ENCODE results near the gene NCOR1.
"Not testable (repeated sequence)": the region's sequence is repeated elsewhere in the genome, so short reads cannot be mapped to it uniquely, and the experiment has no call there.

NCOR1 gene

DNA sequence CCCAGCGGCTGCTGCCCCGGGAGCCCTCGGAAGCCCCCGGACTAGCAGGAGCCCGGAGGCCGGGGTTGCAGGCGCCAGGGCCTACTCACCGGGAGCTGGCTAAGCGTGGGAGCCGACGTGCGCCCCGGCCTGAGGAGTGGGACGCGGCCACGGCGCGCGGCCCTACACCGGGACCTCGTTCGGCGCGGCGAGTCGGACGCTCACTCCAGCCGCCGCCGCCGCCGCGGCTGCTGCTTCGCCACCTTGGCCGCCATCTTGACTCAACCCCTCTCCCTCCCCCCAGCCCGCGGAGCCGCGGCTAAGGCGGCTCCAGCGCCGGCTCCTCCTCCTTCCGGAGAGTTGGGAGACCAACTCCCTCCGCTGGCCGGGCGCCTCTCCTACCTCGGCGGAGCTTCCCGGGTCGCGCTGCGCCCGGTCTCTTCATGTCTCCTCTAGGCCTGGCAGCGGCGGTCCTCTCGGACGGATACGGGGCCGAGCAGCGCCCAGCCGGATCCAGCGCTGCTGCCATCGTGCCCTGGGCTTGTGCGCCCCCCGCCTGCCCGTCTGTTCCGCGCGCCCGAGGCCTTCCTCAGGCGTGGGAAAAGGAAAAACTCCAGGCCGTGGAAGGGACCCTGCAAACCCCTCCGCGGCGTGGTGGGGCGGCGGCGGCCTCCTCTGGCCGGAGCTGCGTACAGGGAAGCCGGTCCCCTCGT lies at the start of gene NCOR1:
Gene NCOR1 (minus strand): TSS at position 262 of the 692 bp plus-strand sequence. CDS start 20,965 bp downstream, outside the sequence.
- DNase-seq = peak; percentile 89

DNA sequence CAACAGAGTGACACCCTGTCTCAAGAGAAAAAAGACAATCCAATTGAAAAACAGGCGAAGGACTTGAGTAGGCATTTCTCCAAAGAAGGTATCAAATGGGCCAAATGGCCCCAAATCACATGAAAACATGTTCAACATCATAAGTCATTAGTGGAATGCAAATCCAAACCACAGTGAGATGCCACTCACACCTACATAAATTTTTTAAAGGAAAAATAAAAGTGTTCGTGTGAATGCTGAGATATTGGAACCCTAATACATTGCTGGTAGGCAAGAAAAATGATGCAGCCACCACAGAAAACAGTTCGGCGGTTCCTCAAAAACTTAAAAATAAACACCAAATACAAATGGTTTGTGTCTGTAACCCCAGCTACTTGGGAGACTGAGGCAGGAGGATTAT lies 46.9 kb upstream of the NCOR1 start:
- no peak for DNase-seq

DNA sequence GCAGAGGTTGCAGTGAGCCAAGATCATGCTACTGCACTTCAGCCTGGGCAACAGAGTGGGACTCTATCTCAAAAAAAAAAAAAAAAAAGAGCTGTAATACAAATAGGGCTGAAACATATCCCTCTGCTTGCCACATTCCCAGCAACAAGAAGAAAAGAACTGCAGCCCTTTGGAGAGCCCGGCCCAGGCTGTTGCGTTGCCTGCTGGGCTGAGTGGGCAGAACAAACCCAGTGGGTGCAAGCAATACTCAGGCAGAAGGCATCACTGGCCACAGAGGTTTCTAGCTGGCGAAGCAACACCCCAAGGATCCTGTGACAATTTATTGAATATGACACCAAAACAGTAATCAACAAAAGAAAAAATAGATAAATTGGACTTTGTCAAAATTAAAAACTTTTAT lies 45.7 kb upstream of the NCOR1 start:
- no peak for DNase-seq

DNA sequence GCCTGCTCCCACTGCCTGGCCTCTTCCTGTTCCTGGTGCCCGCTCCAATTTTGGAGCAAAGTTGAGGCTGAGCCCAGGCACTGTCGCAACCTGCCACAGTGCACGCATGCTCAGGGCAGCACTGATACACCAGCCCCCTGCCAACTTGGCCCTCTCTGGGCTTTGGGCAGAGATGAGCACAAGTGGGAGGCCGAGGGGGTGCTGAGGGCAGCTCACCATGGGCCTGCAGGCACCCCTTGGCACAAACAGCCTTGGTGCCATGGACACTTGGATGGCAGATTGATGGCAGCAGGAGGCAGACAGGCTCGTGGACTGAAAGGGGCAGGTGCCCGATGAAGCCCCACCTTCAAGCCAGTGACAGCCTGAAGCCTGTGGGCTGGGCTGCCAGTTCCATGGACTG lies 44.6 kb upstream of the NCOR1 start:
- DNase-seq = no peak

DNA sequence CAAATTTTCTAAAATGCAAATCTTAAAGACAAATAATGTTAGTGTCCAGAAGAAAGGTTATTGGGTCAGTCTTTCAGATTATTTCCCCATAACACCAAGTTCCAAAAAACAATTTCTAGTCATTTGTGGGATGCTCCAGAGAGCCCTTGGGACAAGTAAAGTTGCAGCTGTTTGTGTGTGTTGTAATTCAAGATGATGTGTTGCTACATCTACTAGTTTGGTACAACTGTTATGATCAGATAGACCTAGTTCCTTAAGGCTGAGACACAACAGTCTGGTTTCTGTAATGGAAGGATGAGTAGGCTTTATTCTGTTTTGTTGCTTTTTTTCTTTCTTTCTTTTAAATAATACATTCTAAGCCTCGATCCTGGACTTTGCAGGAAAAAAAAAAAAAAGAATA lies 43.6 kb upstream of the NCOR1 start:
- DNase-seq = no peak

DNA sequence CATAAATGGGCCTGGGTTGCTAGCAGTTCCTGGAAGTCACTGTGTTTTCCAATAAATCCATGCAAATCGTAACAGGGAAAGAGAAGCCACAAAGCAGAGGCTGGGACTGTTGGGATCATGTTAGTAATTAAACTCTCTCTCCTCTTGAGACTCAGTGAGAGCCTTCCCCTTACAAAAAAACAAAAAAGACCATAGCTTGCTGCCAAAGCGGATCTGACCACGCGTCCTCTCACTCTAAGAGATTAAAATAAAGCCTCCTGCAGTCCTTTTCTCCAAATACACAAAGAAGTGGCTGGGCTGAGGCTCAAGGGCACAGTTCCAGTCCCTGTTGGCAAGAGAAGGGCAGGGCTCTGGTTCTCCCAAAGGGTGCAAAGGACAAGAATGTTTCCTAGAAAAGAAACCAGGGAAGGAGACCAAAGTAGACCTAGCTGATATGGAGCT lies 40.2 kb upstream of the NCOR1 start:
- DNase-seq = no peak

DNA sequence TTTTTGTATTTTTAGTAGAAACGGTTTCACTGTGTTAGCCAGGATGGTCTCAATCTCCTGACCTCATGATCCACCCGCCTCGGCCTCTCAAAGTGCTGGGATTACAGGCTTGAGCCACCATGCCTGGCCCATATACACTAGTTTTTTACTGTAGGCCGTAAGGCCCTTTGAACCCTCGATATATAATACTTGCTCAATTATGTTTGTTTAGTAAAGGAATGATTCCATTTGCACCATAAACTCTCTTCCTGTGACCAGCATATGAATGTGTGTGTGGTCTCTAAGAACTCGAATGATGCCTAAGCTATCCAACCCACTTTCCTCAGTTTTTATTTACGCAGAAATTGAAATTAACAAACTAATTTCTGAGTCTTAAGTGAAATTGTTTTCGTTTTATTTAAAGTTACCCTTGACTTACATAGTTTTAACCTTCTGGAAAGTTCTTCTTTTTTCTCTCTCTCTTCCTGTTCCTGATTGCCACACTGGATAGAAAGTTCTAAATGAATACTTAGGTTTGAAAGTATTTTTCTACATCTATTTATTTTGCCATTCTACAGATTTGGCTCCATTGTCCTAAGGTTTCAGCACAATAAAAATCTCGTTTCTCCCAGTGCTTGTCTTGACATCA lies 39.6 kb upstream of the NCOR1 start:
- no peak for DNase-seq

DNA sequence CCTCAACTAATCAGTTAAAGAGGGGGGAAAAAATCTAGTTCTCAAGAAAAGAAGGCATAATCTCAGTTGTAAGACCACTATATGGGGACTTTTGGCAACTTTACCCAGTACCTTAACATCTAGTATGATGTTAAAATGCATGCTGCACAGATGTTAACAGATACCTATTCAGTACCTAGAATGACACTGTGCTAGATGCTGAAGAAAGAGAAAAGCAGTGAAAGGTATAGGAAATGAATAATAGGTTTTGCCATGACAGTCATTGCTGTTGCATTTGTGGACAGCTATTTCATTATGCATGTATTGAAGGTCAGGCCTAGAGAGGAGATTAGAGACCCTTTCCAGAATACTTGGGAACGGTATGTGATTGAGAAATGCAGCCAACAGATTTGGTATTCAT lies 36.2 kb upstream of the NCOR1 start:
- no peak for DNase-seq

DNA sequence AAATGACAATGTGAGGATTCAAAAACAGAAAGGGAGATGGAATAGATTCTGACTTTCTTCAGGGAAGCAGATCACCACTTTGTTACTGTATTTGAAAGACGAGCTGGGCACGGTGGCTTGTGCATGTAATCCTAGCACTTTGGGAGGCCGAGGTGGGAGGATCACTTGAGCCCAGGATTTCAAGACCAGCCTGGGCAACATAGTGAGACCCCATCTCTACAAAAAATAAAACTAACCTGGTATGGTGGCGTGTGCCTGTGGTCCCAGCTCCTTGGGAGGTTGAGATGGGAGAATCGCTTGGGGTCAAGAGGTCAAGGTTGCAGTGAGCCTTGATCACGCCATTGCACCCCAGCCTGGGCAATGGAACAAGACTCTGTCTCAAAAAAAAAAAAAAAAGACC lies 35.7 kb upstream of the NCOR1 start:
- no peak for DNase-seq

DNA sequence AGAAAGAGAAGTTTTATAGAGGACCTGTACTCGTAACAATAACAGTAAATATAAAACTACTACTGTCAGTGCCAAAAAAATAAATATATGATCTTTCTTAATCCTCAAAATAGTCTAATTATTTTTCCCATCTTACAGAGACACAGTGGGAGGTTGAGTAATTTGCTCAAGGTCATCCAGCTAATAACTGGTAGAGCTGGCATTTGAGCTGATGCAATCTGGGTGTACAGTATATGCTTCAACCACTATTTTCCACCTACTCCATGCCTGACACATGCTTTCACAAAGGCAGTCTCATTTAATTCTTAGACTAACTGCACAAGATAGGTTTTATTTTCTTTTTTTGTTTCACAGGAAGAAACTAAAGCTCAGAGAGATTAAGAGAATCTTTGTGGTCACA lies 35.3 kb upstream of the NCOR1 start:
- DNase-seq = no peak

DNA sequence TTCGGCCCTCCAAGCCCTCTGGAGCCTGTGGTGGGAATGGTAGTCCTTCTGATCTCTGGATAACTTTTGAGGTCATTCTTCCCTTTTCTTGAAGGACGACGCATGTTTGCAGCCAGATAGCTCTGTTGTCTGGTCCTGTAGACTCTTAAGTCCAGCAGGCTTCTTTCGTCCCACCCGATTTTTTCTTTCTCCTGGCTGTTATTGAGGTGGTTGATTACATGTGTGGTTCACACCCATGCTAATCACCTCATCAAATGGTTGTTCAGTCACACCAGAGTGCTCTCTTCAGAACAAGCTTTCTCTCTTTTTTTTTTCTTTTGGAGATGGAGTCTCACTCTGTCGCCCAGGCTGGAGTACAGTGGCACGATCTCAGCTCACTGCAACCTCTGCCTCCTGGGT lies 32.3 kb upstream of the NCOR1 start:
- no peak for DNase-seq

DNA sequence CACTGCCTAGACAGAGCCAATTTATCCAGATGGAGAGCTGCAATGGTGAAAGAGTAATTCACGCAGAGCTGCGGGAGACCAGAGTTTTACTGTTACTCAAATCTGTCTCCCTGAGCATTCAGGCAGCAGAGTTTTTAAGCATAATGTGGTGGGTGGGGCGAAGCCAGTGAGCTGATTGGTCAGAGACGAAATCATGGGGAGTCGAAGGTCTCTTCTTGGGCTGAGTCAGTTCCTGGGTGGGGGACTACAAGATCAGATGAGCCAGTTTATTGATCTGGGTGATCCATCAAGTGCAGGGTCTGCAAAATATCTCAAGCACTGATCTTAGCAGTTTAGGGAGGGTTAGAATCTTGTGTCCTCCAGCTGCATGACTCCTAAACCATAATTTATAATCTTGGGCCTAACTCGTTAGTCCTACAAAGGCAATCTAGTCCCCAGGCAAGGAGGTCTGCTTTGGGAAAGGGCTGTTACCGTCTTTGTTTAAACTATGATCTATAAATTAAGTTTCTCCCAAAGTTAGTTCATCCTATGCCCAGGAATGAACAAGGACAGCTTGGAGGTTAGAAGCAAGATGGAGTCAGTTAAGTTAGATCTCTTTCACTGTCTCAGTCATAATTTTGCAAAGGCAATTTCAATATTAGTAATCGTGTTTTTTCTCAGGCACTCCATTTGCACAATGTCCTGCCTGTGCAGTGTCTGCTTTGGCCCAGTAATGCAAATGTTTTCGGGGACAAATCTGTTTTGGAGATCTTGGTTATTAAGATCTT lies 28.6 kb upstream of the NCOR1 start:
- DNase-seq = no peak

DNA sequence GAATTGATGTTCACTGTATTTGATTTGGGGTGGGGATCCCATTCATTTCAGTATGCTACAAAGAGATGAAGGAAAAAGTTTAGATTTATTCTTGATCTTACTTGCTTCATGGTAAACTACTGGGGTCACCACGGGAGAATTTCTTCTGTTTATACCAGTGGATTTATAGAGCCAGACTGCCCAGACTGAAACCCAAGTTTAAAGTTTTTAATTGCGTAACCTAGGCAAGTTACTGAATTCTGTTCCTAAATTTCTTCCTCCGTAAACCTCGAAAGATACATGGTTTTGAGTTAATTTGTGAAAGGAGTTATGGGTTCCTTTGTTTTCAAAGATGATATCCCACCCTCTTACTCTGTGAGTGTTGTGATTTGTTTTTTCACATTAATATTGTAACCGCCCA lies 28.1 kb upstream of the NCOR1 start:
- no peak for DNase-seq

DNA sequence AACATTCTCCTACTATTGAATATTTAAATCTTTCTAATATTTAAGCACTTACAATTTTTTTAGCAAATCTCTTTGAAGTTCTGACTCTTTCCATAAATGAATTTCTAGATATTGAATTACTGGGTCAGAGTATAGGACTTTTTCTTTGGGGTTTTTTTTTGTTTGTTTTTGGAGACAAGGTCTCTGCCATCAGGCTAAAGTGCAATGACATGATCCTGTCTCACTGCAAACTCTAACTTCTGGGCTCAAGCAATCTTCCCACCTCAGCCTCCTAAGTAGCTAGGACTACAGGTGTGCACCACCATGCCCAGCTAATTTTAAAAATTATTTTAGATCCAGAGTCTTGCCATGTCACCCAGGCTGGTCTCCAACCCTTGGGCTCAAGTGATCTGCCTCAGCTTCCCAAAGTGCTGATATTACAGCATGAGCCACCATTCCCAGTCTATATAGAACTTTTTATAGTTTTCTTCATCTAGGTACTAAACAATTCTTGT lies 26.6 kb upstream of the NCOR1 start:
- no peak for DNase-seq

DNA sequence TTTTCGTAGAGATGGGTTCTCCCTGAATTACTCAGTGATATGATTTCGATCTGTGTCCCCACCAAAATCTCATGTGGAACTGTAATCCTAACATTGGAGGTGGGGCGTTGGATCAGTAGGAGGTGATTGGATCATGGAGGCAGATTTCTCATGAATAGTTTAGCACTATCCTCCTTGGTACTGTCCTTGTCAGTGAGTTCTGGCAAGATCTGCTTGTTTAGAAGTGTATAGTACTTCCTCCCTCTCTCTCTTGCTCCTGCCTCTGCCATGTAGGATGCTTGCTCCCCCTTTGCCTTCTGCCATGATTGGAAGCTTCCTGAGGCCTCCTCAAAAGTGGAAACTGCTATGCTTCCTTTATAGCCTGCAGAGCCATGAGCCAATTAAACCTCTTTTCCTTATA lies 24.6 kb upstream of the NCOR1 start:
- DNase-seq = no peak

DNA sequence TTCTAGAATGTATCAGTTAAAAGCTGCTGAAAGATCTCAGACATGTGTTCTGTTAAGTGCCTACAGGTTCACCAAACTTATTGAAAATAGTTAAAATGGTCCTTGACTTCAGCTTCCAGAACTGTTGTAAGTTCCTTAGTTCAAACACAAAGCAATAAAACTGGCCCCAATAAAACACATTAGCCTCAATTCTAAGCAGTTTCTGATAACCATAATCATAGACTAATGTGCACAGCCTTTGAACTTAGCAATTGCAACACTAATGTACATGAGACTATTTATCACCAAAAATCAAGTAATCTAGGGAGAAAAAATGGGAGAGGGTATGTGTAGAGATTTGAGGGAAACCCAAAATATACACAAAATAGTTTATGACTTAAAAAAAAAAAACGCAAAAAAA lies 17.1 kb upstream of the NCOR1 start:
- DNase-seq = no peak

DNA sequence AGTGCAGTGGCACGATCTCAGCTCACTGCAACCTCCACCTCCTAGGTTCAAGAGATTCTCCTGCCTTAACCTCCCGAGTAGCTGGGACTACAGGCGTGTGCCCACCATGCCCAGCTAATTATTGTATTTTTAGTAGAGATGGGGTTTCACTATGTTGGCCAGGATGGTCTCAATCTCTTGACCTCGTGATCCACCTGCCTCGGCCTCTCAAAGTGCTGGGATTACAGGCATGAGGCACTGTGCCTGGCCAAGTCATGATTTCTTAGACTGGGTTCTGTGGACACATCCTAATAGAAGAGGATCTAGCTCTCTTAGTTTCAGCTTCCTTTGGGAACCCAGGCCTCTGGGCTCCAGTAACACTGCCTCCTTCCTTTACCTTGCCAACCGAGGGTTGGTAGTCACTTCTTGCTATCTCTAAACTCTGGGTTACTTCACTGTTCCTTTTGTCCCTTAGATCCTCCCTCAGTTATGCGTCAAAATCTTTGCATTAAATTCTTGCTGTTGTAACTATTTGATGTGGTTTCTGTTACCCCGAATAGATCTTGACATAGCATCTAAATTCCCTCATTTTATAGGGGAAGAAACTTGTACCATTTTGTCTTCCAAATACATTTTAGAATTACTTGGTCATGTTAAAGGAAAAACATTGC lies 14.7 kb upstream of the NCOR1 start:
- DNase-seq = not testable (repeated sequence)

DNA sequence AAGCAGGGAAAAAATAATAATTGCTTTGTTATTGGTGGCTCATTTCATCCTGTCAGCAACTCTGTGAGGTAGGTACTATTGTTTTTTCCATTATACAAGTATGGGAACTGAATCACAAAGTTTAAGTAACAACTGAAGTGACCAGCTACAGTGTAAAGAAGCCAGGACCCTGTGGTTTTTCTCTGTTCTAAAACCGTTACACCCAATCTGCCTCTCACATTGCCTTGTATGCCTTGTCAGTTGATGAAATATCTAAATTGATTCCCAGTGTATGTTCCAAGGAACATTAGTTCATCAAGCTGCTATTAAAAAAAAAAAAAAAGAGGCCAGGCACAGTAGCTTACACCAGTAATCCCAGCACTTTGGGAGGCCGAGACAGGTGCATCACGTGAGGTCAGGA lies 7.1 kb upstream of the NCOR1 start:
- no peak for DNase-seq

DNA sequence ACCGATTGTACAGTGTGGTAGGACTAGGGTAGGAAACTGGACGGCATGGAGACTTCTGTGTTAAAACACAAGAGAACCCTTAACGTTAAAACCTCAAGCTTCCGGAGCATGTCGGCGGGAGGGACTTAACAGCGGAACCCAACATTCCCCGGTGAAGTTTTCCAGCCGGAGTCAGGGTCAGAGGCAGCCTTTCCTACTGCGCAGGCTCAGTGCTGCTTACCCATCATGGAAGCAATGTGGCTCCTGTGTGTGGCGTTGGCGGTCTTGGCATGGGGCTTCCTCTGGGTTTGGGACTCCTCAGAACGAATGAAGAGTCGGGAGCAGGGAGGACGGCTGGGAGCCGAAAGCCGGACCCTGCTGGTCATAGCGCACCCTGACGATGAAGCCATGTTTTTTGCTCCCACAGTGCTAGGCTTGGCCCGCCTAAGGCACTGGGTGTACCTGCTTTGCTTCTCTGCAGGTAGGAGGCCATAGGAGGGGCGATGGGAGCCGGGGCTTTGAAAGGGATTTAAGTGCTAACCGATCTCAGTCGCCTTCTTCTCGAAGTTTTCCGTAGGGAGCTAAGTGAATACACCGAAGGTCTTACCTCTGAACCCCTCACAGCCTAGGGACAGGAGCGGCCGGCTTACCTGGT lies 1.8 kb upstream of the NCOR1 start, which contains the start of gene PIGL:
Gene PIGL (plus strand): TSS at position 209 of the 634 bp plus-strand sequence. CDS start 17 bp downstream, at position 226.
- DNase-seq = peak; percentile 86

DNA sequence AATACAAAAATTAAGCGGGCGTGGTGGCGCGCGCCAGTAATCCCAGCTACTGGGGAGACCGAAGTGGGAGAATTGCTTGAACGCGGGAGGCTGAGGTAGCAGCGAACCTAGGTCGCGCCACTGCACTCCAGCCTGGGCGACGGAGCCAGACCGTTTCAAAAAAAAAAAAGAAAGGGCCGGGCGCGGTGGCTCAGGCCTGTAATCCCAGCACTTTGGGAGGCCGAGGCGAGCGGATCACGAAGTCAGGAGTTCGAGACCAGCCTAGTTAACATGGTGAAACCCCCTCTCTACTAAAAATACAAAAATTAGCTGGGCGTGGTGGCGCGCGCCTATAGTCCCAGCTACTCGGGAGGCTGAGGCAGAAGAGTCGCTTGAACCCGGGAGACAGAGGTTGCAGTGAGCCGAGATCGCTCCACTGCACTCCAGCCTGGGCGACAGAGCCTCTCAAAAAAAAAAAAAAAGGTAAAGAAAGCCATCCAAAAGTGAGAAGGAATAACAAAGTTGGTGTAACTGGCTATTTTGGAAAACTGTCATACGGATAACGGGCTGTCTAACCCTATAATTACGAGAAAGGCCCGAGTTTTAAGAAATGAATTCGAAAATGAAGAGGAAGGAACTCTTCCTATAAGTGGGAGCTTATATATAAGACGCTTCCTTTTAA lies 1.1 kb upstream of the NCOR1 start:
- DNase-seq = not testable (repeated sequence)

DNA sequence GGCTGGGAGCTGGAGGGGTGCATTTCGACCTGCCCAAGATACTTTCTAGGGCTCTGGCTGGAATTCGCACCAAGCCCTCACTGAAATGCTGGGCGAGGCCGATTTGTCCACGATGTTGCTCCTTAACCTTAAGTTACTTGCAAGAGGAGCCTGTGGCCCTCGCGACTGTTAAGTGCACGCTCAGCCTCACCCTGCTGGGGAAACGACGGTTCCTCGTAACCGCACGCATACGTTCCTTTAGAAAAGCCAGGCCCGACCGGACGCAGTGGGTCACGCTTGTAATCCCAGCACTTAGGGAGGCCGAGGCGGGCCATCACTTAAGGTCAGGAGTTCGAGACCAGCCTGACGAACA lies 607 bp upstream of the NCOR1 start:
- peak; percentile 36 for DNase-seq

DNA sequence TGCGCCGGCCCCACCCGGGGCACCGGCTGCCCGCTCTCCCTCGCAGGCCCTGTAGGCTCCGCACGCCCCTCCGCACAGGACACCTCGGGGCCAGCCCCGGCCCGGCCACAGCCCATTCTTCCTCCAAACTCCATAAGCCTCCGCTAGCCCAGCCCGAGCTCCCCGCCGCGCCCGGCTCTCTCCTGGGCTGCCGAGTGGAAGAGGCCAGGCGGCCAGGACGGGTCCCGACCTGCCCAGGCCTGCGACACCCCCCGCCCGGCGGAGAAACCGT lies 397 bp downstream of the NCOR1 start:
- DNase-seq = no peak
